ENCODE data around the gene ADAMTSL1.

The ADAMTSL1 gene, protein sequence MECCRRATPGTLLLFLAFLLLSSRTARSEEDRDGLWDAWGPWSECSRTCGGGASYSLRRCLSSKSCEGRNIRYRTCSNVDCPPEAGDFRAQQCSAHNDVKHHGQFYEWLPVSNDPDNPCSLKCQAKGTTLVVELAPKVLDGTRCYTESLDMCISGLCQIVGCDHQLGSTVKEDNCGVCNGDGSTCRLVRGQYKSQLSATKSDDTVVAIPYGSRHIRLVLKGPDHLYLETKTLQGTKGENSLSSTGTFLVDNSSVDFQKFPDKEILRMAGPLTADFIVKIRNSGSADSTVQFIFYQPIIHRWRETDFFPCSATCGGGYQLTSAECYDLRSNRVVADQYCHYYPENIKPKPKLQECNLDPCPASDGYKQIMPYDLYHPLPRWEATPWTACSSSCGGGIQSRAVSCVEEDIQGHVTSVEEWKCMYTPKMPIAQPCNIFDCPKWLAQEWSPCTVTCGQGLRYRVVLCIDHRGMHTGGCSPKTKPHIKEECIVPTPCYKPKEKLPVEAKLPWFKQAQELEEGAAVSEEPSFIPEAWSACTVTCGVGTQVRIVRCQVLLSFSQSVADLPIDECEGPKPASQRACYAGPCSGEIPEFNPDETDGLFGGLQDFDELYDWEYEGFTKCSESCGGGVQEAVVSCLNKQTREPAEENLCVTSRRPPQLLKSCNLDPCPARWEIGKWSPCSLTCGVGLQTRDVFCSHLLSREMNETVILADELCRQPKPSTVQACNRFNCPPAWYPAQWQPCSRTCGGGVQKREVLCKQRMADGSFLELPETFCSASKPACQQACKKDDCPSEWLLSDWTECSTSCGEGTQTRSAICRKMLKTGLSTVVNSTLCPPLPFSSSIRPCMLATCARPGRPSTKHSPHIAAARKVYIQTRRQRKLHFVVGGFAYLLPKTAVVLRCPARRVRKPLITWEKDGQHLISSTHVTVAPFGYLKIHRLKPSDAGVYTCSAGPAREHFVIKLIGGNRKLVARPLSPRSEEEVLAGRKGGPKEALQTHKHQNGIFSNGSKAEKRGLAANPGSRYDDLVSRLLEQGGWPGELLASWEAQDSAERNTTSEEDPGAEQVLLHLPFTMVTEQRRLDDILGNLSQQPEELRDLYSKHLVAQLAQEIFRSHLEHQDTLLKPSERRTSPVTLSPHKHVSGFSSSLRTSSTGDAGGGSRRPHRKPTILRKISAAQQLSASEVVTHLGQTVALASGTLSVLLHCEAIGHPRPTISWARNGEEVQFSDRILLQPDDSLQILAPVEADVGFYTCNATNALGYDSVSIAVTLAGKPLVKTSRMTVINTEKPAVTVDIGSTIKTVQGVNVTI (N-terminal part only)

DNA sequence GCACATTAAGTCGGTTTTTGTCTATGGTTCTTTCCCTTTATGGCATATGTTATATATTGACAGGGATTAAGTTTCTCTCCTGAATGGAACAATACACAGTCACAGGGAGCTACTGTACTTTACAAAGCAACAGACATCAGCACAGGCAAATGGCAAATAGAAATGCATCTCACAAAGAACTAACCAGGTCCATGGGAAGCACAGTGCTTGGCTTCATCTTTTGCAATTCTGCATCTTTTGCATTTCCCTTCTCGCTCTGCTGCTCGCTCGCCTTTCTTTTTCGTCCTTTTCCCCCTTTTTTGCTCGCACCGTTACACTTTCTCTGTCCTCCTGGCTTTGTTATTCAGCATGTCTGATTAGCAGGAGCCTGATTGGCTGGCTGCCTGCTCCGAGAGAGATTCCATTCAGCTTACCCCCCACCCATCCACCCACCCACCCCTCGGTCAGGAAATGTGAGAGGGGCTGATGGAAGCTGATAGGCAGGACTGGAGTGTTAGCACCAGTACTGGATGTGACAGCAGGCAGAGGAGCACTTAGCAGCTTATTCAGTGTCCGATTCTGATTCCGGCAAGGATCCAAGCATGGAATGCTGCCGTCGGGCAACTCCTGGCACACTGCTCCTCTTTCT lies at the start of gene ADAMTSL1:
Gene ADAMTSL1, plus strand, starts transcription at position 502 of the 628 bp plus-strand sequence. Its CDS starts 80 bp downstream, at position 582.
- no peak for DNase-seq (ENCODE audit: low read depth in 2 of 2)

DNA sequence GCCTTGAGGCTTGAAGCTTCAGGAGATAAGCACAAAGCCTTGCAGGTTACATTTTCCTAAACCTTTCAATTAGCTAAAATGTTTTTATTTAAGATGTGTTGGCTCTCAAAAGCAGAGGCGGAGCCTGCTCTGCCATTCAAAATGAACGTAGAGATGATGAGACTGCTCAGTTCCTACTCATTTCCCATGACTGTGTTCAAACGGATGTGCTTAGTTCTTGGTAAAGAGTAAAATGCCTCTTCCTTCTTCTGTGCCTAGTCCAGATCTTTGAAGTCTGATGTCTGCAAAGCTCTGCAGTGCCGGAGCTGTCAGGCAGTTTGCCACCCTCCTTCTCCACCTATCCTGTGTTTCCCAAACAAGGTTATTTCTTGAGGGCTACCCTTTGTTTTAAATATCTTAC lies 46.3 kb upstream of the ADAMTSL1 start:
- DNase-seq (ENCODE audit: low read depth in 2 of 2) = no peak

DNA sequence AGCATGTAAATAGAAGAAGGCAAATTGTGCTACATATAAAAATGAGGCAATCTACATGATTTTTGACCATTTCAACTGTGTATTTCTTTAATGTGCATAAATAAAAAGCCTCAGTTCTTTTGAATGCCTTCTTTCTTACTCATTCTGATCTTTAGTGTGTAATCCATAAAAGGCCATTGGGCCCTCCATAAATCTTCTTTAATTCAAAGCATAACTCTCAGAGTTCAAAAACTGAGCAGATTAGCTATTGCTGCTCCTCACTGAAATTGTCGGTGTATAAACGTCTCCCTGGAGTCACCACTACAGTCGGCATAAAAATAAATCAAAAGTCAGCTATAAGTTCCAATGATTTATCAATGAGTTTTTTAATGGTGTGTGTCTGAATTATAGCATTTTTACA lies 45.3 kb upstream of the ADAMTSL1 start:
- DNase-seq (ENCODE audit: low read depth in 2 of 2) = no peak

DNA sequence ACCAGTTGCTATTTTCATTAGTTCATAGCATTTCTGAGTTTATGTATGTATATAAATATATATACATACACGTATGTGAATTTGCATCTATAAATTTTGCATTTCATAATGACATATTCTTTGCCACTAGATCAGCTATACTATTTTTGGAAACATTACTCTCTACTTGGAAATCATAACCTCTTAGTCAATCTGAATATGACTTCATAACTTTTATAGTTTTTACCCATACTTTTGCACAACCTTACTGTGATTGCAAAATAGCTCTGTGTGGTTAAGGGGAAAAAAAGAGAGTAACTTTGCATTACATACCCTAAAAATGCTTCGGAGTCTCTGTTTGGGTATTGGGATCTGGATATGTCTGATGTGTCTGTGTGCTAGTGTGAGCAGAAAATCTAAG lies 44.9 kb upstream of the ADAMTSL1 start:
- DNase-seq (ENCODE audit: low read depth in 2 of 2) = no peak

DNA sequence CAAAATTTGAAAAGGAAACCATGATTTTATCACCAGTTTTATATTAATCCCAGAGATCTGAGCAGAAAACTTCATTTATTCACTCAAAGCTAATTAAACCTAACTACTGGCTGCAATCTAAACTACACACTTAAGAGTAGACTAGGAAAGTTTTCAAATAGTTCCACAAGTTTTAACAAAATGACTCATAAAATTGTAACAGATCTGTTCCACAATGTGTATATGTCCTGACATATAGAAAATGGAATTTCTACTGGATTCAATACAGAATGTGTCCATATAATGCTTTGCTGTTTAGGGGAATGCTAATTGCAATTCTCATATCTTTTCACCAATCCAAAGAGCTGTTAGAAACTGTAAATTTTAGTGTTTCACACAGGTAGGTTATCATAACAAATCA lies 40.3 kb upstream of the ADAMTSL1 start:
- DNase-seq (ENCODE audit: low read depth in 2 of 2) = no peak

DNA sequence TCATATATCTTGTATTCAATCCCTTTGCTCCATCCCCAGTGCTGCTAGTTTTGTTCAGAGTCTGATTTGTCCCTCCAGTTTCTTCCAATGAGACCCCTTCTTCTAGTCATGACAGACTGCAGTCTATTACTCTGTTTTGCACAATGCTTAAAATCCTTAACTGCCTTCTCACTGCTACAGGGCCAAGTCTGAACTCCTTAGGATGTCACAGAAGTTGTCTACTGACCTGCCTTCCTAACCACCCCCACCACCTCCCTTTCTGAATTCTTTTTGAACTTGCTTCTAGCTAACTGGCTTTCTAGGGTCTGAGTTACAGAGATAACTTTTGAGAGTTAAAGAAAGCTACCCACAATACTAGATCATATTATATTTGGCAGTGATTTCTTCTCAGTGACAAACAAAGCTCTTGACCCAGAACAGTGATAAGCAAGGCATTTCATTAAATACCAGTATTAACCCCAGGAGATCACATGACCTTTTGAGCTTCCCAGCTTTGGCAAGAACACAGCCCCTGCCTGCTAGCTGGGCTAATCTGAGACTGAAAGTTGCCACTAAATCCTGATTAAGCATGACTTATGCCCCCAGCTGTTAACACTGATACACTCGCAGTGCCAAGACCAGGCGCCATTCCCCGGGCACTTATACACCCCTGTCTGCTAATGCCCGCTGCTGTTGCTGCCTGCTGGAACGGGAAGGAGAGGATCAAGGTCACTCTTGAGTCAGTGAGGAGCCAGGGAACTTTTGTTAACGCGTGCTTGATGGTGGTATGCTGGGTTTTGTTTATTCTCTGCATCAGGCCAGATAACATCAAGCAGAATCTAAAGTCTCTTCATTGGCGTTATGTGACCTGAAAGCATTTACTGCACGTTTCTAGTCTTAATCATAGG lies 36.4 kb upstream of the ADAMTSL1 start:
- DNase-seq (ENCODE audit: low read depth in 2 of 2) = no peak

DNA sequence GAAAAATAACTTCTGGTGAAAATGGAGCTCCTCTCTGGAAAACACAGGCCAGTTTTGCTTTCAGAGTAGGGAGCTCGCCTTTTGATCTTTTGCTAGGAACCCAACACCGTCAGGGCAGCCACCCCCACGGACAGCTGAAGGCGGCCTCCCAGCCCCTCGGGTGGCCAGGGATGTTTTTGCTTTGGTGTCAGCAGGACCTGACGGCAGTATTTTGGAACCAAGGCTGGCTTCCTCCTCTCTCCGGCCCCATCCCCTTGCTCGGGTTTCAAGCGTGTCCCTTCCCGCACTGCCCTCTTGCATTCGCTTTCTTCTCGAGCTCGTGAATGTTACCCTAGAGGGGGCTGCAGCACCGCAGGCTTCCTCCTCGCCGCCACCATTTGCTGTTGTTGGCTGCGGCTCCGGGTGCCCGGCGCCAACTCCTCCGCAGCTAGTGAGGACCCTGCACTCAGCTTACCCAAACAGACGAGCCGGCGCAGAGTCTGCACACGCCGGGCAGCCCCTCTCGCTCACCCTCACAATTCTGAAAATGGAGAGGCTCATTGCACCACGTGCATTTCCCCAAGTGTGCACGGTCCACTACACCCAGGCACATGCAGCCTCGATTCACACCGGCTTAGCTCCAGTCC lies 35.5 kb upstream of the ADAMTSL1 start:
- DNase-seq (ENCODE audit: low read depth in 2 of 2) = no peak

DNA sequence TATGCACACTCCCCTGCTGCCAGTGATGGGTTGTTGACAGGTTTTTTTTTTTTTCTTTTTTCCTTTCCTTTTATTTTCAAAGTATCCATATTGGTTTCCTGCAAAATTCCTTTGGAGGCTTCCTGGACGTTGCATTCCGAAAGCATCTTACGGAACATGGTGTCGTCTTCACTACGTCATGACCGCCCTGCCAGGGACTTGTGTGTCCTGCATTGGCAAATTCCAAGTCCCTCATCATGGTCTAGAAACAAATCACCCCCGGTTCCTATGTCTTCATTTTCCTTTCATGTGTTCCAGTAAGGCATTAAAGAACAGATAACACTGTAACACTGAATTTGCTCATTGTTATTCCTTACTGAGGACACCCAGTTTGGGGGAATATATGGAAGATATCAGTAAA lies 35.0 kb upstream of the ADAMTSL1 start:
- no peak for DNase-seq (ENCODE audit: low read depth in 2 of 2)

DNA sequence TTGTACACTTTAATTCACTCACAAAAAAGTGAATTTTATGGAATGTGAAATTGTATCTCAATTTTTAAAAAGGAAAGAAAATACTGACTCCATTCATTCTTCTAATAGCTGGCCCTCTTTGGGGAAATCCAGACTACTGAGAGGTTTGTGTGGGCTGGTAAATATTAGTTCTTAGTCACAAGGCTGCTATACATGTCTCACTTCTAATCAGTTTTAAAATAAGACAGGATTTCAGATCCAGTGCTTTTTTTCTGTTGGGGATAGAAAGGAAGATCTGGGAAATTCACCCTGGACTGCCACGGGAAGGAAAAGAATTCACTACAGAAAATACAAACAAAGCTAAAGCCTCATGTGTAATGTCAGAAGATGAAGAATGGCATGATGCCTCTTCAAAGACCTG lies 32.7 kb upstream of the ADAMTSL1 start:
- no peak for DNase-seq (ENCODE audit: low read depth in 2 of 2)

DNA sequence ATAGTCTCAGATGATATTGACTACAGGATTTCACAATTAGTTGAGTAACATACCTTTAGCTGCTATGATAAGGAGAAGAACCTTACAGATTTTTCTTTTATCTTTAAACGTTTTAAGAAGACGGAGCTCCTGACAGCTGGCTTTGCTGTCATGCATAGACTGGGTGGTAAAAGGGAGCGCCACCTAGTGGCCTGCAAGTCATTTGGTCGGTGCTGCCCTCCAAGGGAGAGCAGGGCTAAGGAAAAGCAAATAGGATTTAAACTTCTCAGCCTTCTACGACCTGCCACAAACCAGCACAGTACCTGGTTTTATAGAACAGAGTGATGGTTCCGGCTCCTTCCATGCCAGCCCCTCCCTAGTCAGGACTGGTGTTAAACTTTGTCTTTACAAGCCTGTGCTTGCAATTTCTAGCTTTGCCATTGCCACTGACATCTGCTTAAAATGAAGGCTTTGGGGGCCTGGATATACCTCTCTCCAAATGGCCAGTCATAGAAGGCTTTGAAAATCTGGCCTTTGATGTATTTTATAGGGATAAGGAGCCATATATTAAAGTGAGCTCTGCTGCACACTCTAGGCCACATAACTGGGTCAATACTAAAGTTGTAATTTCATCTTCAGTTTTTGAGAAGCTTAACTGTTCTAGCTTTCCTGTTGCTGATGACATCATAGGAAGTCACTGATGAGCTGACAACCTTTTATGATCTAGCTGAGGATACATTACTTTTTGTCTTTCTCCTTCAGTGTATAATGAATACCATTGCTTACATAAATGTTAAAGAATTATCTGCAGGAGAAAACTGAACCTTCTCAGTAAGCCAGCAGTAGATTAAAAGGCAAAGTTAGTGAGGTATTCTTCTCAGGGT lies 31.1 kb upstream of the ADAMTSL1 start:
- DNase-seq (ENCODE audit: low read depth in 2 of 2) = peak; percentile 9 to 34

DNA sequence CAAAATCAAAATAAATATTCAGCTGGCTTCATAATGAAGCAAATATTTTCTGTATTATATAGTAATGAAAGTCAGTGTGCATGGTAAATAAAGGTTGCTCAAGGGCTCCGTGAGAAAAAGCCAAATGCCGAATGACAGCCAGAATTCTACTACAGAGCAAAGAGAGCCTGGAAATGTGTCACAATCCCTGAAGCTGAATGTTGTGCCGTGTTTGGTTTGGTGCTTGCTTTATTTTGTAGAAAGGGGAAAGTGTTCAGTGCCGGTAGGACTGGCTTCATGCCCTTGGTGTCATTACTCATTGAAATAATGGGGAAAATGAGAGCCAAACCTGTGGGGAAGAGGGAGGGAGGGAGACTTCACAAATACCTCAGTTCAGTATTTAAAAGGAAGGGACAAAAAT lies 26.8 kb upstream of the ADAMTSL1 start:
- DNase-seq (ENCODE audit: low read depth in 2 of 2) = no peak

DNA sequence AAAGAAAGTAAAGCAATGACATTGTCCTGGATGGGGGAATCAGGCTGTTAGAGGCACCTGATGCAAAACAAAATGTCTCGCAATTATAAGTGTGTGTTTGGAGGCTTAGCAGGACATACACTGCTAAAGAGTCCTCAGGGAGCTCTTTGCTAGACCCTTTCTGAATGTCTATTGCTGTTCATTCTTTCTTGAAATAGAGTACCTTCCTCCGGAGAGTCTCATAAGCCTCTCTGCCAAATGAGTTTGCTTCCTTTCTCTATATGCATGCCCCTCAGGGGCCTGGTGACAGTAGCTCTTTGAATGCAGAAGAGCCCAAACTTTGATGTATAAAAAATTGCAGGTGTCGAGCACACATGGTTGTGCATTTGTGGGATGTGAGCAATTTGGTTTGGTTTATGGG lies 26.4 kb upstream of the ADAMTSL1 start:
- no peak for DNase-seq (ENCODE audit: low read depth in 2 of 2)

DNA sequence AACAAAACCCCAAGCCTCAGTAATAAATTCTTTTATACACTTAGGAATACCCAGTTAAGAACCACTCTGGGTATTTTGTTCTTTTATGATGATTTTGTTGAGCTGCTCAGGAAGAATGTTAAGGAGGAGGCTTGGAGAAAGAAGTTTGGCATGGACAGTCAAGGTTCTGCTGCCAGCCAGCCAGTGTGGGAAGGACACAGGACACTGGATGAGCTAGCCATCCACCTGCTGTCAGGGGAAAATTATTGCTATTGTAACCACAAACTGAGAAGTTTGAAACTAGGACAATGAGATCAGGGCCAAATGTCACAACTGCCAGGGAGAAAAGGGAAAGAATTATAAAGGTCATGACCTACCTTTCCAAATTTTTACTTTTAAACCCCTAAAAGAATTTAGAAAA lies 25.9 kb upstream of the ADAMTSL1 start:
- no peak for DNase-seq (ENCODE audit: low read depth in 2 of 2)

DNA sequence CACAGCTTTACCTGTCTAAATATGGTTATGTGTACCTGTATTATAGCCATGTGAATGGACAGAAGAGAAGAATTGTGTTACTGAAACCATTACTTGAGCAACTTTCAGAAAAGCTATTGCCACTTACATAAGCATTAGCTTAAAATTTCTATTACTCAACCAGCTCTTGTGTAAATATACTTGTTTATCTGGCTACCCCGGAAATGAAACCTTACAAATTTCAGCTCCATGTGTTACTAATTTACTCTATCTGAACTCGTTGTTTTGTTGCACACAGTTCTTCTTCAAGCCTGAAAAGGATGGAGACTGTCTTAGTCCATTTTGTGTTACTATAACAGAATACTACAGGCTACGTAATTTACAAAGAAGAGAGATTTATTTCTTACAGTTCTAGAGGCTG lies 22.5 kb upstream of the ADAMTSL1 start:
- DNase-seq (ENCODE audit: low read depth in 2 of 2) = no peak

DNA sequence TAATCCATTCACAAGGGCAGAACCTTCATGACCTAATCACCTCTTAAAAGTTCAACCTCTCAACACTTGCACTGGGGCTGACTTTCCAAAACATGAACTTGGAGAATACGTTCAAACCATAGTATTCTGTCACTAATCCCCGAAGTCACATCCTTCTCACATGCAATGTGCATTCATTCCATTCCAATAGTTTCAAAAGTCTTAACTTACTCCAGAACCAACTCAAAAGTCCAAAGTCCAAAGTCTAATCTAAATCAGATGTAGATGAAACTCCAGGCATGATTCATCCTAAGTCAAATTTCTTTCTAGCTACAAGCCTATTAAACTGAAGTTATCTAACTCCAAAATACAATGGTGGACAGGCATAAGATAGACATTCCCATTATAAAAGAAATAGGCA lies 21.7 kb upstream of the ADAMTSL1 start:
- DNase-seq (ENCODE audit: low read depth in 2 of 2) = no peak

DNA sequence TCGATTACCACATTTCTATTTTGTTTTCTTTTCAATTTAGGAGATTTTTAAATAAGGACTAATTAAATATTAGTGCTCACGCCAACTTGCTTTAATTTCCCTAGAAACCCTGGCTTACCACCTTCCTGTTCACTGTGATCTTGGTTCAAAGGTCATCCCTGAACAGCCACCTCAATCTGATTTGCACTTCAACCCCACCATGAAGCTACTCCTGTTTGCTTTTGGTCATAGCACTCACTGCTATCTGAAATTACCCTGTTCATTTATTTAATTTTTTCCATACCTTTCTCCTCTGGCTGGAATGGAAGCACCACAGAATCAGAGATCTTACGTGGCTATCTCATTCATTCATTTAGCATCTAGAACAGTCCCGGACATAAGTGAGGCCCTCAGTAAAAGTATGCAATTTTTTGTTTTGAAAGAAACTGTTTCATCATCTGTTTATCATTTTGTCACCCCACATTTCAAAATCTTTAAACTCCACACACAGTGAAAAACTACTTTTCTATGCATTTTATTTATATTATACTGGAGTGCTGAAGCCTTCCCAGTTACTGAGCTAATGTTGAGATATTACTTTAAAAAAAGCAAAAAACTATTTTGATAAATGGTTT lies 17.2 kb upstream of the ADAMTSL1 start:
- no peak for DNase-seq (ENCODE audit: low read depth in 2 of 2)

DNA sequence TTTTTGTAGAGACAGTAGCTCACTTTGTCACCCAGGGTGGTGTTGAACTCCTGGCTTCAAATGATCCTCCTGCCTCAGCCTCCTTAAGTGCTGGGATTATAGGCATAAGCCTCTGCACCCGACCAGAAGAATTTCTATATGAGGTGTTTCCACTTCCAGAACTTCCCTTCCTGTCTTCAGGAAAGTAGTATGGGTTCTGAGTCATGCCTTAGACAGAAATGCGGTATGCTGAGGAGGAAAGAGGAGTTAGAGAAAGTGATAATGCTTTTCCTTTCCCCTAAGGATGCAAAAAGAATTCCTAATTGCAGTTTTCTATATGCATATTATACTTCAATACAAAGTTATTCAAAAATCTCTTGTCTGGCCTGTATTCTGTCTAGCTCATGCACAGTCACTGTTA lies 16.4 kb upstream of the ADAMTSL1 start:
- no peak for DNase-seq (ENCODE audit: low read depth in 2 of 2)

DNA sequence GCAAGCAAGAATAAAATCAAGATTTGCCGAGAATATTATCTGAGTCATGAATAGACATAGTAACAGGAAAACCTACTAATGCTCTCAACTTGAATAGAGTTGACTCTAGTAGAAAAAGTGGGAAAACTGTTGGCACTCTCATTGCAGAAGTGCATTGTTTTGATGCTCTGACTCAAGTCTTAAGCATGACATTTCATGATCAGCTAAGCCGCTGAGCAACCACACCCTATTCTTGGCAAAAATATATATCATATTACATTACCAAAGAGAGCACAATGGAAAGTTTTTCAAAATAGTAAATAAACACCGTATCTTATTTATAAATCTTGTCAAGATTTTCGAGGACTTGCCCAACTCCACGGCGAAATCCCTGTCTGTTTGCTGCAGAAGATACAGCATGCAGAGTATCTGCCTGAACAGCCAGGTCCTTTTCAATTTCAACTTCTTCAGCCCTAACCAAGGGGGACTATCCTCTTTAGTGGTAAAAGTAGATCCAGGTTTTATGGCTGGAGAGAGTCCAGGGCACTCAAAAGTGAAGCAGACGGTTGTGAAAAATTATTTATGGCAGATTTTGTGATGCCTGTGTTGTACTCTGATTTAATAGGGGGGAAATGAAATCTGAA lies 13.9 kb upstream of the ADAMTSL1 start:
- no peak for DNase-seq (ENCODE audit: low read depth in 2 of 2)

Data from stimulated activated CD4-positive, alpha-beta T cell treated with anti-CD3 and anti-CD28 coated beads, Interleukin-15, amount 100 ng/mL, for 48 hours (primary cell).